A549 (cell line): Measurements from ENCODE around the gene IL11RA. TPM values are rescaled to one million over a fixed set of nuclear protein-coding genes. Genes with fewer than 3 reads are reported as not detected.

Source experiments
- polyA plus RNA-seq, 4 experiments: library from polyadenylated mRNA; depleted of rRNA in 3 of 4; stranded (reverse); fragments of >200 nt; fragmentation: RNase III in 1 of 4; extraction: RNeasy Plus Mini Kit Qiagen cat#74134 plus additional on column Dnase treatment in 1 of 4; gene quantifications; 2 replicates in 3 of 4; 3 replicates in 1 of 4; pipeline ENCODE4 v1.2.3, GENCODE V29; 2011 to 2017
- small RNA-seq, 6 experiments: library from RNA; depleted of rRNA; stranded (forward); fragments of <200 nt; gene quantifications; one replicate each; pipeline ENCODE3, GENCODE V24; 2012

IL11RA gene
- polyA plus RNA-seq, 2 of the 4 experiments (the other 2 are of a cell fraction), result 5.6 to 6.8 TPM

Small RNAs within 50 kb of the gene (small RNA-seq; reads per million reads assigned to genes)
- 0 reads per million in 6 experiments for gene CCL27

Other genes starting within 250 kb of the IL11RA start
- gene FAM219A, start 193.6 kb upstream of the IL11RA start, polyA plus RNA-seq (2011; rRNA removed), result 8.1 and 10.4 TPM in 2 replicates
- gene FAM219A, start 193.6 kb upstream of the IL11RA start, polyA plus RNA-seq (2017; fragmentation: RNase III; extraction: RNeasy Plus Mini Kit Qiagen cat#74134 plus additional on column Dnase treatment), result 13.5 to 15.7 TPM (median 15.3 TPM) in 3 replicates
- gene DNAI1, start 193.4 kb upstream of the IL11RA start, polyA plus RNA-seq (2011; rRNA removed), result 0.16 and 0.27 TPM in 2 replicates
- 0.34 to 0.50 TPM (median 0.40 TPM) in 3 replicates for gene DNAI1, start 193.4 kb upstream of the IL11RA start, polyA plus RNA-seq (2017; fragmentation: RNase III; extraction: RNeasy Plus Mini Kit Qiagen cat#74134 plus additional on column Dnase treatment)
- 0.28 and 0.32 TPM in 2 replicates for gene ENHO, start 129.2 kb upstream of the IL11RA start, polyA plus RNA-seq (2011; rRNA removed)
- gene ENHO, start 129.2 kb upstream of the IL11RA start, polyA plus RNA-seq (2017; fragmentation: RNase III; extraction: RNeasy Plus Mini Kit Qiagen cat#74134 plus additional on column Dnase treatment), result 1.3 to 1.9 TPM (median 1.7 TPM) in 3 replicates
- not detected in 2 replicates for gene CNTFR, start 62.5 kb upstream of the IL11RA start, polyA plus RNA-seq (2011; rRNA removed)
- 0.04 to 0.09 TPM in 2 of 3 replicates, not detected in the other for gene CNTFR, start 62.5 kb upstream of the IL11RA start, polyA plus RNA-seq (2017; fragmentation: RNase III; extraction: RNeasy Plus Mini Kit Qiagen cat#74134 plus additional on column Dnase treatment)
- gene RPP25L, start 40.1 kb upstream of the IL11RA start, polyA plus RNA-seq (2011; rRNA removed), result 40.8 and 46.5 TPM in 2 replicates
- gene RPP25L, start 40.1 kb upstream of the IL11RA start, polyA plus RNA-seq (2017; fragmentation: RNase III; extraction: RNeasy Plus Mini Kit Qiagen cat#74134 plus additional on column Dnase treatment), result 36.7 to 41.7 TPM (median 39.8 TPM) in 3 replicates
- 64.8 and 74.3 TPM in 2 replicates for gene DCTN3, start 31.7 kb upstream of the IL11RA start, polyA plus RNA-seq (2011; rRNA removed)
- gene DCTN3, start 31.7 kb upstream of the IL11RA start, polyA plus RNA-seq (2017; fragmentation: RNase III; extraction: RNeasy Plus Mini Kit Qiagen cat#74134 plus additional on column Dnase treatment), result 92.9 to 97.4 TPM (median 96.3 TPM) in 3 replicates
- 0.12 TPM in 1 of 2 replicates, not detected in the other for gene ARID3C, start 23.1 kb upstream of the IL11RA start, polyA plus RNA-seq (2011; rRNA removed)
- 0.08 to 0.10 TPM (median 0.09 TPM) in 3 replicates for gene ARID3C, start 23.1 kb upstream of the IL11RA start, polyA plus RNA-seq (2017; fragmentation: RNase III; extraction: RNeasy Plus Mini Kit Qiagen cat#74134 plus additional on column Dnase treatment)
- 64.6 and 95.4 TPM in 2 replicates for gene SIGMAR1, start 14.4 kb upstream of the IL11RA start, polyA plus RNA-seq (2011; rRNA removed)
- gene SIGMAR1, start 14.4 kb upstream of the IL11RA start, polyA plus RNA-seq (2017; fragmentation: RNase III; extraction: RNeasy Plus Mini Kit Qiagen cat#74134 plus additional on column Dnase treatment), result 141 to 150 TPM (median 147 TPM) in 3 replicates
- gene GALT, start 5.5 kb upstream of the IL11RA start, polyA plus RNA-seq (2011; rRNA removed), result 19.0 and 24.4 TPM in 2 replicates
- 24.7 to 31.9 TPM (median 28.4 TPM) in 3 replicates for gene GALT, start 5.5 kb upstream of the IL11RA start, polyA plus RNA-seq (2017; fragmentation: RNase III; extraction: RNeasy Plus Mini Kit Qiagen cat#74134 plus additional on column Dnase treatment)
- gene CCL27, start 10.5 kb downstream of the IL11RA start, polyA plus RNA-seq (2011; rRNA removed), result 0.26 and 0.27 TPM in 2 replicates
- gene CCL27, start 10.5 kb downstream of the IL11RA start, polyA plus RNA-seq (2017; fragmentation: RNase III; extraction: RNeasy Plus Mini Kit Qiagen cat#74134 plus additional on column Dnase treatment), result 0.16 to 0.26 TPM (median 0.22 TPM) in 3 replicates
- not detected in 2 replicates for gene CCL19, start 39.1 kb downstream of the IL11RA start, polyA plus RNA-seq (2011; rRNA removed)
- gene CCL19, start 39.1 kb downstream of the IL11RA start, polyA plus RNA-seq (2017; fragmentation: RNase III; extraction: RNeasy Plus Mini Kit Qiagen cat#74134 plus additional on column Dnase treatment), result not detected in 3 replicates
- gene CCL21, start 58.0 kb downstream of the IL11RA start, polyA plus RNA-seq (2011; rRNA removed), result not detected in 2 replicates
- not detected in 3 replicates for gene CCL21, start 58.0 kb downstream of the IL11RA start, polyA plus RNA-seq (2017; fragmentation: RNase III; extraction: RNeasy Plus Mini Kit Qiagen cat#74134 plus additional on column Dnase treatment)